Common myeloid progenitor, CD34-positive (primary cell): Measurements from ENCODE around the gene GDF7.

Experiments used
- CTCF ChIA-PET: fragments of 350-600 bp; sonication (Branson Sonifier 250); formaldehyde crosslinking; loops from one replicate; lab custom pipeline; 2021; ENCODE audit warnings: antibody characterized with exemption; lab: Charles Lee
- POLR2A ChIA-PET: fragments of 350-600 bp; sonication (Branson Sonifier 250); formaldehyde crosslinking; loops from one replicate; lab custom pipeline; 2021; ENCODE audit warnings: antibody characterized with exemption; lab: Charles Lee
- DNase-seq, 3 donors: peaks; one replicate each; pipeline versions ENCODE4 v3.0.0 to v3.0.0-alpha.2; 2013
- H3K27ac ChIP-seq, 2 experiments: 1 replicate in 1 of 2; 2 replicates in 1 of 2; pipeline ENCODE4 v1.7.0; 2013; ENCODE audit warnings: inconsistent platforms in 2 of 2, low read length in 2 of 2, mild to moderate bottlenecking in 2 of 2, low read depth in 1 of 2, moderate library complexity in 1 of 2; ENCODE audit not compliant: severe bottlenecking in 2 of 2, insufficient read depth in 1 of 2, poor library complexity in 1 of 2
- H3K27me3 ChIP-seq, 5 experiments: replicated peaks in 2 of 5; 1 replicate in 3 of 5; 2 replicates in 2 of 5; pipeline versions ENCODE4 v1.6.1 to v1.7.0; 2013; ENCODE audit warnings: low read length in 4 of 5, mild to moderate bottlenecking in 2 of 5, moderate library complexity in 2 of 5, inconsistent platforms in 1 of 5; ENCODE audit not compliant: insufficient read depth in 5 of 5, control insufficient read depth in 4 of 5
- H3K36me3 ChIP-seq, 4 experiments: 1 replicate in 2 of 4; 2 replicates in 2 of 4; pipeline versions ENCODE4 v1.6.1 to v1.7.0; 2013; ENCODE audit warnings: low read length in 3 of 4, control low read depth in 1 of 4, mild to moderate bottlenecking in 1 of 4; ENCODE audit not compliant: control insufficient read depth in 4 of 4, insufficient read depth in 4 of 4
- H3K4me1 ChIP-seq, 4 experiments: 1 replicate in 3 of 4; 2 replicates in 1 of 4; pipeline versions ENCODE4 v1.6.1 to v1.7.1; 2013; ENCODE audit warnings: low read length in 3 of 4, mild to moderate bottlenecking in 3 of 4, control low read depth in 1 of 4, inconsistent platforms in 1 of 4, moderate library complexity in 1 of 4; ENCODE audit not compliant: control insufficient read depth in 4 of 4, insufficient read depth in 4 of 4; ENCODE audit errors: control extremely low read depth in 1 of 4
- H3K4me3 ChIP-seq, 7 experiments: 1 replicate in 4 of 7; 2 replicates in 3 of 7; pipeline versions ENCODE4 v1.5.1 to v1.7.0; 2013; ENCODE audit warnings: mild to moderate bottlenecking in 7 of 7, low read length in 6 of 7, moderate library complexity in 6 of 7, inconsistent platforms in 2 of 7, low read depth in 2 of 7, control low read depth in 1 of 7; ENCODE audit not compliant: insufficient read depth in 4 of 7, control insufficient read depth in 1 of 7; ENCODE audit errors: extremely low read depth in 1 of 7
- H3K9me3 ChIP-seq, 5 experiments: 1 replicate in 4 of 5; 2 replicates in 1 of 5; pipeline versions ENCODE4 v1.6.1 to v1.7.1; 2013; ENCODE audit warnings: low read length in 4 of 5, mild to moderate bottlenecking in 2 of 5, inconsistent platforms in 1 of 5, low read depth in 1 of 5, moderate library complexity in 1 of 5; ENCODE audit not compliant: control insufficient read depth in 4 of 5, insufficient read depth in 2 of 5; ENCODE audit errors: control extremely low read depth in 1 of 5
- WGBS: methylation state at CpG from one replicate; pipeline ENCODE4 v1.1.5; 2013; ENCODE audit not compliant: insufficient coverage; 5-methylcytosine and 5-hydroxymethylcytosine counted together

The GDF7 gene

GRCh38 chr2:20652141-20652540 is 14.8 kb upstream of the GDF7 start:
- Histone ChIP-seq H3K36me3 (no peaks in the 10 kb centered on the region), H3K27ac (no peak overlapping the region), H3K4me3 (no peak overlapping the region), H3K9me3 (no peaks in the 10 kb centered on the region), H3K27me3 (no peaks in the 10 kb centered on the region), H3K4me1 (peaks cover 2 to 29% (median 19%) of the 10 kb centered on the region in 4 experiments)
- ChIA-PET POLR2A (no interaction called here), CTCF (interaction anchor here (0.8 to 4.4 kb wide), 7 partner anchors 10 to 210 kb away, joined by 3 to 48 read pairs (median 4); partner anchors contain the start of gene RHOB)
- WGBS, result 100% methylated on average over 5 of the region's 7 CpGs
- DNase-seq, result no peak

- POLR2A ChIA-PET, result no interaction called here
- CTCF ChIA-PET, result interaction anchor here (0.8 to 4.4 kb wide), 6 partner anchors 9 to 211 kb away, joined by 3 to 48 read pairs (median 3); partner anchors contain the start of gene RHOB
- no peak overlapping the region for H3K27ac ChIP-seq
- no peaks in the 10 kb centered on the region for H3K36me3 ChIP-seq
- 99% methylated on average over 10 of the region's 11 CpGs for WGBS
- no peaks in the 10 kb centered on the region for H3K27me3 ChIP-seq
- H3K9me3 ChIP-seq, result no peaks in the 10 kb centered on the region
- H3K4me1 ChIP-seq, result peaks cover 2 to 29% (median 19%) of the 10 kb centered on the region in 4 experiments
- H3K4me3 ChIP-seq, result no peak overlapping the region
- no peak for DNase-seq
These were observed 14.0 kb upstream of the GDF7 start for GRCh38 chr2:20652673-20653575.

DNA sequence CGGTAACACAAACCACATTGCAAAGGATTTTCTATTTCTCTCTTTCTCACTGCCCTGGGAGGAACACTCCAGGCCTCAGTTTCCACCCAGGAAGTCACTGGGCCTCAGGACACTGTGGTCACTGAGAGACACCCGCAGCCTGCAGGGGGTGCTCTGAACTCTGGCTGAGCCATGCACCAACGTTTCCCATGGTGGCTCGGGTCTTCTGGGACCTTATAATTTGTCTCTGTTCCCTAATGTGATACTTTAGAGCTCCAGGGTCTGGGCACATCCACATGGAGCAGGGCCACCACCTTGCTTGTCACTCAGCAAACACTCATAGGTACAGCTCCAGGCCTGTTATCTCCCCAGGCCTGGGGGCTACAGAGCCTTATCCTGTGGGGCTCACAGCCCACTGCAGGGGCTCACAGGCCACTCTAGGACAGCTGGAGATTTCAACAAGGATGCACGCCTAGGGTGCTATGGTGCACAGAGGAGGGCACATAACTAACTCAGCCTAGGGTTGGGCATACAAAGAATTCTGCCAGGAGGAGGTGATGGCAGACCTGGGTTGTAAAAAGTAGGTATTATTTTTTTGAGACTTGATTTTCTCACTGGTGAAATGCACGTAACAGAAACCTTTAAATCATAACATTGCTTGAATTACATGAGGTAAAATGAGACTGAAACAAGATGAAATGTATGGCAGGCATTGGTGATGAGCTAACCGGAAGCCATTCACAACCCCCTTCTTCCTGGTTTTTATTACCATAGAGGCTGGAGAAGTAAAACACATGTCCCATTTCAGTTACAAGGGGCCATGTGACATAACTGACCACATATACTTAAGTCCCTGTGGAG is 13.0 kb upstream of the GDF7 start:
- CTCF ChIA-PET, result interaction anchor here (1.1 to 4.3 kb wide), 4 partner anchors 8 to 309 kb away, joined by 3 to 48 read pairs (median 12); no protein-coding TSS in a partner anchor
- no peaks in the 10 kb centered on the region for H3K27me3 ChIP-seq
- POLR2A ChIA-PET, result no interaction called here
- H3K4me1 ChIP-seq, result peaks cover 2 to 29% (median 19%) of the 10 kb centered on the region in 4 experiments
- WGBS, result 90% methylated on average over 7 of the region's 7 CpGs
- no peak overlapping the region for H3K27ac ChIP-seq
- no peaks in the 10 kb centered on the region for H3K36me3 ChIP-seq
- no peak for DNase-seq
- H3K9me3 ChIP-seq, result no peaks in the 10 kb centered on the region
- no peak overlapping the region for H3K4me3 ChIP-seq

DNA sequence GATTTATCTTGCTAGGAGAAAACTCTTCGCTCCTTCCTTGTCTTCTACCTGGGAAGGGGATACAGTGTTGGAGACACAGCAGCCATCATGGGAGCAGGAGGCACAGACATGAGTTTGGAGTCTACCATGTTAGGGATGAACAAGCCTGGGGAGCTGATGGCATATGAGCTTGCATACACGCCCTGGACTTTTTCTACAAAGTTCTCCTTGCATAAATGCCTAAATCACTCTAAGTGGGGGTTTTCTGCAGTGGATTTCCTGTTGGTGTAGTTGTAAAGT is 12.5 kb upstream of the GDF7 start:
- H3K4me3 ChIP-seq, result no peak overlapping the region
- POLR2A ChIA-PET, result no interaction called here
- peaks cover 2 to 27% (median 19%) of the 10 kb centered on the region in 4 experiments for H3K4me1 ChIP-seq
- no peaks in the 10 kb centered on the region for H3K36me3 ChIP-seq
- CTCF ChIA-PET, result interaction anchor here (1.2 to 4.2 kb wide), 4 partner anchors 9 to 308 kb away, joined by 3 to 20 read pairs (median 5); no protein-coding TSS in a partner anchor
- H3K27me3 ChIP-seq, result no peaks in the 10 kb centered on the region
- 81% methylated on average over 2 of the region's 2 CpGs for WGBS
- no peak for DNase-seq
- H3K27ac ChIP-seq, result no peak overlapping the region
- no peaks in the 10 kb centered on the region for H3K9me3 ChIP-seq

- Histone ChIP-seq H3K36me3 (no peaks in the 10 kb centered on the region), H3K4me3 (no peak overlapping the region), H3K27me3 (peaks cover 0 to 9% (median 3%) of the 10 kb centered on the region in 5 experiments), H3K9me3 (no peaks in the 10 kb centered on the region), H3K4me1 (peaks cover 0 to 11% (median 7%) of the 10 kb centered on the region in 4 experiments), H3K27ac (no peak overlapping the region)
- WGBS, result 96% methylated on average over 7 of the region's 7 CpGs
- CTCF ChIA-PET, result interaction anchor here (0.6 to 4.2 kb wide), 4 partner anchors 13 to 1322 kb away, joined by 3 to 20 read pairs (median 10); no protein-coding TSS in a partner anchor
- no peak for DNase-seq
- POLR2A ChIA-PET, result no interaction called here
These were observed 10.4 kb upstream of the GDF7 start for GRCh38 chr2:20656561-20656960.

DNA sequence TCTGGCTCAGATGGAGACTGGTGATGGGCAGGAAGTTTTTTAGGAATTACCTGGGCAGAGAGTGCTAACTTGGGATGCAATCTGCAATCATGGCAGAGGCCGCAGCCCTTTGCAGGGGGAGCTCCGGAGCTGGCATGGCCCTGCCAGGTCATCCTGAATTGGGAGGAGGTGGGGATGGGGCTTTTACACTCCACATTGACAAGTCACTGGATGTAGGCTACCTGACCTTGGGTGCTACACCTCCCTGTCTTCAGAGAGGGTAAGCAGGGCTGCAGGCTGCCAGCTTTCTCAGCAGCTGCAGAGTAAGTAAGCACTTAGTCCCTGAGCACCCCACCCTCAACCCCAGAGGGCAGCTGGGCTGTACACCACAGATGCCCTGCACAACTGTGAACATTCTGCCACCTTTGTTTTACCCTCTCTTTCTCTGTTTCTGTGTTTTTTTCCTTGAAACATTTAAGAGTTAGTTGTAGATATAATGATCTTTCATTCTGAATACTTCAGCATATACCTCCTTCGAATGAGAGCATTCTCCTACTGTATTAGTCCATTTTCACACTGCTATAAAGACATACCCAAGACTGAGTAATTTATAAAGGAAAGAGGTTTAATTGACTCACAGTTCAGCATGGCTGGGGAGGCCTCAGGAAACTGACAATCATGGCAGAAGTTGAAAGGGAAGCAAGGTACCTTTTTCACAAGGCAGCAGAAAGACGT is 9.3 kb upstream of the GDF7 start:
- peaks cover 2 to 21% (median 9%) of the 10 kb centered on the region in 5 experiments for H3K27me3 ChIP-seq
- no peak overlapping the region for H3K4me3 ChIP-seq
- 63% methylated on average over 3 of the region's 4 CpGs for WGBS
- H3K4me1 ChIP-seq, result peaks cover 0 to 9% (median 3%) of the 10 kb centered on the region in 4 experiments
- no peaks in the 10 kb centered on the region for H3K36me3 ChIP-seq
- POLR2A ChIA-PET, result no interaction called here
- no peak for DNase-seq
- no peak overlapping the region for H3K27ac ChIP-seq
- CTCF ChIA-PET, result interaction anchor here (0.7 to 4.2 kb wide), 4 partner anchors 14 to 310 kb away, joined by 3 to 20 read pairs (median 10); no protein-coding TSS in a partner anchor
- no peaks in the 10 kb centered on the region for H3K9me3 ChIP-seq
